ENCODE measurements around the gene ABCF2. TPM values are rescaled to one million over a fixed set of nuclear protein-coding genes. Genes with fewer than 3 reads are reported as not detected.

Gene ABCF2
- total RNA-seq, 1 donor from 2014 or later: 26.3 TPM

DNA sequence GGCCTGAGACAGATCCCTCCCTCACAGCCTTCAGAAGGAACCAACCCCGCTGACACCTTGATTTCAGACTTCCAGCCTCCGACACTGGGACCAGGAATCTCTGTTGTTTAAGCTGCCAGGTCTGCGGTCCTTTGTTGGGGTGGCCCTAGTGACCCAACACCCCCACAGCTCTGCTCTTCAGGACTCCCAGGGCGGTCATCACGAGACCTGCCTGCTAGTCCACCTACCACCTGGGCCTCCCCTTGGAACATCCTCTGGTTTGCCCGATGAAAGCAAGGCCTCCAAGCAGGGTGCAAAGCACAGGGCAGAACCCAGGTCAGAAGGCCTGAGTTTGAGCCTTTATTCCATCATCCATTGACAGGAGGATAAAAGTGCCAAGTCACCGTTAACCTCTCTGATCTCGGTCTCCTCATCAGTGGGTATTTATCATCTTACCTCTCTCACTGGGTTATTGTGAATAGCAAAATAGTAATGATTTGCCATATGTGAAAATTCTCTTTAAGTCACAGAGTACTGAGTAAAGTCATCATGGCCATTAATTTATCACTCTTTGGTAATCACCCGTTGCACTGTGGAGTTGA lies 38.4 kb upstream of the ABCF2 start:
- Histone ChIP-seq H3K4me1 (no peaks in the 10 kb centered on the region), H3K27ac (no peak overlapping the region), H3K36me3 (no peaks in the 10 kb centered on the region), H3K27me3 (no peaks in the 10 kb centered on the region), H3K4me3 (no peak overlapping the region), H3K9me3 (no peaks in the 10 kb centered on the region)
- ATAC-seq: no peak
- no peak for TF ChIP-seq CTCF (IDR thresholded peaks at IDR 0.05)
- DNase-seq: no peak
- intact Hi-C loops (cut with DNase I): no loop called here

GRCh38 chr7:151264615-151265014 lies 37.6 kb upstream of the ABCF2 start:
- H3K4me3 ChIP-seq: no peak overlapping the region
- H3K4me1 ChIP-seq: no peaks in the 10 kb centered on the region
- intact Hi-C loops (cut with DNase I): no loop called here
- peak; percentile 40 for DNase-seq
- no peaks in the 10 kb centered on the region for H3K9me3 ChIP-seq
- no peak for ATAC-seq
- H3K27ac ChIP-seq: no peak overlapping the region
- no peaks in the 10 kb centered on the region for H3K27me3 ChIP-seq
- TF ChIP-seq CTCF (IDR thresholded peaks at IDR 0.05): no peak
- H3K36me3 ChIP-seq: no peaks in the 10 kb centered on the region

DNA sequence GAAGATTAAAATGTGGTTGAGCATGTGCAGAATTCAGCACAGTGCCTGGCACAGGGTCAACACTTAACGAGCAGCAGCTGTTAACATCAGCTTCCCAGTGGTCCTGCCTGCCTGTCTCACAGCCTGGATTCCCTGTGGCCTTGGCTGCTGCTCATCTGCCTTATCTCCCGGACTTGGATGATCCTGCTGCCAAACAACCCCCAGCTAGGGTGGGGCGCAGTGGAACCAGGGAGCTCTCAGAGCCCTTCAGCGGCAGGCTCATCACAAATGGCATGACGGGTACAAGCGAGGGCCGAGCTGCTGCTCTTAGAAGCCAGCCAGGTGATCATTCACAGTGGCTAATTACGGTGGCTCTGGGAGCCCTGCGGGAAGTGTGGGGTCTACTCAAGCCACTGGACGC lies 34.5 kb upstream of the ABCF2 start:
- no peak overlapping the region for H3K27ac ChIP-seq
- no peaks in the 10 kb centered on the region for H3K4me1 ChIP-seq
- H3K36me3 ChIP-seq: no peaks in the 10 kb centered on the region
- DNase-seq: peak; percentile 48
- no peak for ATAC-seq
- no peak for TF ChIP-seq CTCF (IDR thresholded peaks at IDR 0.05)
- no peaks in the 10 kb centered on the region for H3K27me3 ChIP-seq
- H3K9me3 ChIP-seq: no peaks in the 10 kb centered on the region
- no peak overlapping the region for H3K4me3 ChIP-seq
- intact Hi-C loops (cut with DNase I): no loop called here

- ATAC-seq: no peak
- intact Hi-C loops (cut with DNase I): no loop called here
- Histone ChIP-seq H3K4me1 (no peaks in the 10 kb centered on the region), H3K27me3 (no peaks in the 10 kb centered on the region), H3K9me3 (no peaks in the 10 kb centered on the region), H3K36me3 (no peaks in the 10 kb centered on the region), H3K4me3 (no peak overlapping the region), H3K27ac (no peak overlapping the region)
- no peak for TF ChIP-seq CTCF (IDR thresholded peaks at IDR 0.05)
- peak; percentile 54 for DNase-seq
These were observed 33.9 kb upstream of the ABCF2 start for GRCh38 chr7:151260883-151261282.

DNA sequence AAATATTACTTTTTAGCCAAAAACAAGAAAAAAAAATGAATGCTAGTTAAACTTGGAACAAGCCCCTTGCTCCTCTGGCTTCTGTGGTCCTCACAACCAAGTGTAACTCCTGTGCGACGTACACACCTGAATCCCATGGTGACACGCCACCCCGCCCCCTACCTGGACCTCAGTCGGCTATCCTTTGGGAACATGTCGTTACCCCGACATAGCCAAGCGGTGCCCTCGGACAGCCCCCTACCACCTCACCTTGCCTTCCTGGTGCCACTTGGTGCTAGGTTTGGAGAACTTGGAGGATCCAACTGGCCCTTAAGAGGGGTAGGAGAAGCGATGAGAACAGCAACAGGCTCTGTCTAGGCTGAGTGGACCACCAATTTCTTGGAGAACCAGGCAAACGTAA lies 33.5 kb upstream of the ABCF2 start:
- no peak for TF ChIP-seq CTCF (IDR thresholded peaks at IDR 0.05)
- intact Hi-C loops (cut with DNase I): no loop called here
- H3K36me3 ChIP-seq: no peaks in the 10 kb centered on the region

GRCh38 chr7:151257990-151258389 lies 31.0 kb upstream of the ABCF2 start:
- no peak for TF ChIP-seq CTCF (IDR thresholded peaks at IDR 0.05)
- DNase-seq (no peak), ATAC-seq (no peak)
- Histone ChIP-seq H3K9me3 (no peaks in the 10 kb centered on the region), H3K4me3 (no peak overlapping the region), H3K36me3 (no peaks in the 10 kb centered on the region), H3K27me3 (no peaks in the 10 kb centered on the region), H3K4me1 (no peaks in the 10 kb centered on the region), H3K27ac (no peak overlapping the region)
- intact Hi-C loops (cut with DNase I): no loop called here

More for the DNA sequence above, 33.5 kb upstream of the ABCF2 start:
- ATAC-seq: no peak
- Histone ChIP-seq H3K27ac (no peak overlapping the region), H3K4me1 (no peaks in the 10 kb centered on the region), H3K9me3 (no peaks in the 10 kb centered on the region), H3K27me3 (no peaks in the 10 kb centered on the region), H3K4me3 (no peak overlapping the region)
- DNase-seq: no peak
